ENCODE results near the gene EEFSEC. TPM values are rescaled to one million over a fixed set of nuclear protein-coding genes. Genes with fewer than 3 reads are reported as not detected.
A peak's percentile ranks its signal among the peaks of the same experiment; 100 is the strongest.

The EEFSEC gene
- total RNA-seq, 1 donor from 2014 or later: 16.2 TPM

DNA sequence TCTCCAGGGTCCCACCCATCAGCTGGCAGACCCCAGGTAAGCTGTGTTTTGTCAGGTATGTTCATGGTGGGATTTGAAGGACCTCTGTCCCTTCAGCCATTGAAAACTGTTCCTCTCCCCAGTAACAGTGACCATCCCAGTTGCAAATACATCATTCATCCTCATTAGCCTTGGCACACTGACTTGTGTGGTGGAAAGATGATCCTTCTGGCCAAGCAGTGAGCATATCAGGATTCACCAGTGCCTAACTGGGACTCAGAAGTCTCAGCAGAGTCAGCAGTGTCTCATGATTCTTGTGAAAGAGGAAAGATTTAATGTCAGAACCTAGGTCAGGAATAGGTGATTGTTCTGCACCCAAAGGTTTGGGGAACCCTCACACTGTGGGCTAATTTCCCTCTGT, 223.2 kb downstream of the EEFSEC start:
- intact Hi-C loops (cut with DNase I): no loop called here
- TF ChIP-seq, protein P1, sequence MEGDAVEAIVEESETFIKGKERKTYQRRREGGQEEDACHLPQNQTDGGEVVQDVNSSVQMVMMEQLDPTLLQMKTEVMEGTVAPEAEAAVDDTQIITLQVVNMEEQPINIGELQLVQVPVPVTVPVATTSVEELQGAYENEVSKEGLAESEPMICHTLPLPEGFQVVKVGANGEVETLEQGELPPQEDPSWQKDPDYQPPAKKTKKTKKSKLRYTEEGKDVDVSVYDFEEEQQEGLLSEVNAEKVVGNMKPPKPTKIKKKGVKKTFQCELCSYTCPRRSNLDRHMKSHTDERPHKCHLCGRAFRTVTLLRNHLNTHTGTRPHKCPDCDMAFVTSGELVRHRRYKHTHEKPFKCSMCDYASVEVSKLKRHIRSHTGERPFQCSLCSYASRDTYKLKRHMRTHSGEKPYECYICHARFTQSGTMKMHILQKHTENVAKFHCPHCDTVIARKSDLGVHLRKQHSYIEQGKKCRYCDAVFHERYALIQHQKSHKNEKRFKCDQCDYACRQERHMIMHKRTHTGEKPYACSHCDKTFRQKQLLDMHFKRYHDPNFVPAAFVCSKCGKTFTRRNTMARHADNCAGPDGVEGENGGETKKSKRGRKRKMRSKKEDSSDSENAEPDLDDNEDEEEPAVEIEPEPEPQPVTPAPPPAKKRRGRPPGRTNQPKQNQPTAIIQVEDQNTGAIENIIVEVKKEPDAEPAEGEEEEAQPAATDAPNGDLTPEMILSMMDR (IDR thresholded peaks at IDR 0.05): no peak

DNA sequence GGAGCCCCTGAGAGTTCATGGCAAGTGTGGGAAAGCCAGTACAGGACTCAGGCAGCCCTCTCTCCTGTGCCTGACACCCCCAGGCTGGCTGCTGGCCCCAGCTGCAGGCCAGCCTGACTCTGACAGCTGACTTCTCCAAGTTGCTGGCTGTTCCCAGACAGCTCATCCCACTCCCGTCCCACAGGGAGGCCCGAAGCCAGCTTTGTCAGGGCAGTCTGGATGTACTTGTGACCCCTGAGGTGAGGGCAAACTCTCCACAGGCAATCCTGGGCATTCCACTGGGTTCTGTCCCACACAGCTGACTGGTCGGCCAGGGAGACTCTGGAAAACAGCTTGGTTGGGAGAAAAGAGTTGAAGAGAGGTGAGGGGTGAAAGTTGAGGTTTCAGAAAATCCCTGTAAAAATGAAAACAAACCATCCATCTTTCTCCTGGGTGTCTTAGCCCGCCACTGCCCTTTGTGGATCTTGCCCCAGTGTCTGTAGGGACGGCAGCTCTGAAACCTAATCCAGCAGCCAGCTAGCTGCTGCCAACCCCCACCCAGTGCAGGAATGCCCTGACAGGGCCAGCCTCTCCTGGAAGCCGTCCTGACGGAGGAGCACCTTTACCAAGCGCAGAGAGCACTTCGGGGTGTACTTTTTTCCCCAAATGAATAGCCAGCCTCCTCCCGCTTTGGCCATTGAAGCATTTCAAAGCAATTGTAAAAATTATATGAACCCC, 225.5 kb downstream of the EEFSEC start:
- no peaks in the 10 kb centered on the region for H3K9me3 ChIP-seq
- DNase-seq (ENCODE audit: low spot score in 2 of 2): no peak
- H3K4me1 ChIP-seq: peaks cover 16 to 34% of the 10 kb centered on the region in 2 donors
- TF ChIP-seq, protein P1 (IDR thresholded peaks at IDR 0.05): no peak
- peak overlapping the region; percentile 54 to 71 for H3K27ac ChIP-seq
- H3K4me3 ChIP-seq: no peak overlapping the region
- H3K27me3 ChIP-seq: no peaks in the 10 kb centered on the region
- intact Hi-C loops (cut with DNase I): no loop called here
- no peaks in the 10 kb centered on the region for H3K36me3 ChIP-seq

More for the DNA sequence above, 223.2 kb downstream of the EEFSEC start:
- Histone ChIP-seq H3K27me3 (no peaks in the 10 kb centered on the region), H3K27ac (no peak overlapping the region), H3K9me3 (no peaks in the 10 kb centered on the region), H3K4me1 (peaks cover 0 to 13% of the 10 kb centered on the region in 2 donors), H3K4me3 (no peak overlapping the region), H3K36me3 (no peaks in the 10 kb centered on the region)
- no peak for DNase-seq (ENCODE audit: low spot score in 2 of 2)

DNA sequence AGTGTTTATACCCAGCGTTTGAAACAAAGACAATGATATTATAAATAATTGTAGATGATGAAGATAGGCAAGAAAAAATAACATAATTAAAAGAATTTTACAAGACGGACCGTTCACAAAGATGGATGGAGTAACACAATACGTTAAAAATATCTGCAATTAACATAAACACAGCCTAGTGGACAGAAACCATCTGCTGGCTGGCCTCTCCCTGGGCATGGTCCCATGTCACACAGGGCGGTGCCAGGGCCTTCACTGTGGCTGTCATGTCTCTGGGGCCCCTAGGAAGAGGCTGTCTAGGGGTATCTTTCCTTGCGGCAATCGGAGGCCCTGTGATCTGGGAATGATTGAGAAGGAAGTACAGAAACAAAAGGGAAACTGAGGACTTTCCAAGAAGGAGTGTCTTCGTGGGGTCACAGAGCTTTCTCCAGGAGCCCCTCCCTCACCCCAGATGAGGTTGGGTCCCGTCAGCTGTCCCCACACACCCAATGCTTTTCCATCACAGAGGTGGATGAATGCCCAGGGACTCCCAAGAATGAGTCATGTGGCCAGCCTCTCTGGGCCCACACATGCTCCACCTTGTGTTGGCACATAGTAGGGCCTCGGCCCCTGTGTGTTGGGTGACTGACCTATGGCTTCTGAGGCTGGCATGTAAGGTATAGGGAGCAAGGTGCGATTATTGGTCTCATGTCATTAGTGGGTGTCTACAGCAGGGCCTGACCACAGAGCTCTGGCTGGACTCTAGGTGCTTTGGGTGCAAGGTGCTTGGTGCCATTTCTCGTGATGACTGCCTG, 226.3 kb downstream of the EEFSEC start:
- TF ChIP-seq, protein P1 (IDR thresholded peaks at IDR 0.05): no peak
- Histone ChIP-seq H3K27ac (peak overlapping the region; percentile 54 to 71), H3K27me3 (no peaks in the 10 kb centered on the region), H3K9me3 (no peaks in the 10 kb centered on the region), H3K4me1 (peaks cover 16 to 41% of the 10 kb centered on the region in 2 donors), H3K36me3 (no peaks in the 10 kb centered on the region), H3K4me3 (no peak overlapping the region)
- intact Hi-C loops (cut with DNase I): loop anchor here (5.0 to 10.0 kb wide), 3 partner anchors 227 to 348 kb away; partner anchors contain the start of genes EEFSEC and RAB7A
- DNase-seq (ENCODE audit: low spot score in 2 of 2): no peak

DNA sequence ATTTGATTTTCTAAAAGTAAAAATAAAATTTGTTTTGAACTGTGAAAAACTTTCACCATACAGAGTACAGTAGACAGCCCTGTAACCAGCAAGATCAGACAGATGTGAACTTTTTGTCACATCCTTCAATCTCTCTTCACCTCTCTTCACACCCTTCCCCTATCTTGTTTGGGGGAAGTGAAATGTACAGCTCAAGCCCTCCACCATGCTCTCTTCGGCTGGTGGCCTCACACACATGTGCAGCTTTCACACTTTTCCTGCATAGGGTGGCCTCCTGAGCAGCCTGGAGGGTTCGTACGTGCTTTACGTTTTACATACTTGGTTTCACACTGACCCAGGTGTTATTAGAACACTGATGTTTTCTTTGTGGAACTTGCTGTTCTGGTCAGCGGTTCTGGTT, 227.0 kb downstream of the EEFSEC start:
- TF ChIP-seq, protein P1 (IDR thresholded peaks at IDR 0.05): no peak
- H3K9me3 ChIP-seq: no peaks in the 10 kb centered on the region
- peaks cover 16 to 45% of the 10 kb centered on the region in 2 donors for H3K4me1 ChIP-seq
- intact Hi-C loops (cut with DNase I): loop anchor here (5.0 to 10.0 kb wide), 3 partner anchors 228 to 347 kb away; partner anchors contain the start of genes EEFSEC and RAB7A
- H3K27me3 ChIP-seq: no peaks in the 10 kb centered on the region
- DNase-seq (ENCODE audit: low spot score in 2 of 2): no peak
- H3K36me3 ChIP-seq: no peaks in the 10 kb centered on the region
- no peak overlapping the region for H3K4me3 ChIP-seq
- H3K27ac ChIP-seq: no peak overlapping the region

DNA sequence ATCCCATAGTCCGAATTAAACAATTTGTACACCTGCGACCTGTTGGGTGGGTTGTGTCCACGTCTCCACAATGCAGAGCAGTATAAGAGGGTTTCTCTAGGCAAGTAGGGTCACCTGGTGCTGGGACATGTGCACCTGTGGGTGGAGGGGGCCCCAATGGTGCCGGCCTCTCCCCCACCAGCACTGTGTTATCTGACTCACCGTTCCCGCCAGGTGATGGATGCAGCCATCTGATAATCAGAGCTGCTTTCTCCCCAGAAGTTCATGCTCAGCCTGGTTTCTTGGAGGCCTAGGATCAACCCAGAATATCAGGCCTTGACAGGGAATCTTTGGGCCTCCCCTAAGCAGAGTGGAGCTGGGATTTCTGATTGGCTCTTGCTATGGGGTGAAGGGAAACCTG, 227.4 kb downstream of the EEFSEC start:
- DNase-seq (ENCODE audit: low spot score in 2 of 2): no peak
- Histone ChIP-seq H3K4me1 (peaks cover 16 to 48% of the 10 kb centered on the region in 2 donors), H3K4me3 (no peak overlapping the region), H3K36me3 (no peaks in the 10 kb centered on the region), H3K9me3 (no peaks in the 10 kb centered on the region), H3K27ac (no peak overlapping the region), H3K27me3 (no peaks in the 10 kb centered on the region)
- TF ChIP-seq, protein P1 (IDR thresholded peaks at IDR 0.05): no peak
- intact Hi-C loops (cut with DNase I): loop anchor here (5.0 to 10.0 kb wide), 3 partner anchors 228 to 347 kb away; partner anchors contain the start of genes EEFSEC and RAB7A
